ENCODE data around the gene SLC1A2.

The SLC1A2 gene

DNA sequence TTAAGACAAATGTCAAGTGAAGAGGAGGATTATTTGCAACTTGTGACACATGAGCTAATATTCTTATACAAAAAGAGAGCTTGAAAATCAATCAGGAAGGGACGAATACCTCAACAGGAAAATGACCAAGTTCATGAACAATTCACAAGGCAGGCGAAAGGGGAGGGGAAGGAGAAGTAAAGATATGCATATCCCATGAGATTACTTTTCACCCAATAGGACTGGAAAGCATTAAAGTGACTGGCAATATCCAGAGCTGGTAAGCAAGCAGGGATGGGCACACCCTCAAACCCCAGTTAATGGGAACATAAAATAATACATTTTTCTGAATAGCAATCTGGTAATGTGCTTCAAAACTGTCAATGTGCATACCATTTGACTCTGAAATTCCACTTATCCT is 129.5 kb downstream of the SLC1A2 start (continued):
- TF ChIP-seq, protein P1, sequence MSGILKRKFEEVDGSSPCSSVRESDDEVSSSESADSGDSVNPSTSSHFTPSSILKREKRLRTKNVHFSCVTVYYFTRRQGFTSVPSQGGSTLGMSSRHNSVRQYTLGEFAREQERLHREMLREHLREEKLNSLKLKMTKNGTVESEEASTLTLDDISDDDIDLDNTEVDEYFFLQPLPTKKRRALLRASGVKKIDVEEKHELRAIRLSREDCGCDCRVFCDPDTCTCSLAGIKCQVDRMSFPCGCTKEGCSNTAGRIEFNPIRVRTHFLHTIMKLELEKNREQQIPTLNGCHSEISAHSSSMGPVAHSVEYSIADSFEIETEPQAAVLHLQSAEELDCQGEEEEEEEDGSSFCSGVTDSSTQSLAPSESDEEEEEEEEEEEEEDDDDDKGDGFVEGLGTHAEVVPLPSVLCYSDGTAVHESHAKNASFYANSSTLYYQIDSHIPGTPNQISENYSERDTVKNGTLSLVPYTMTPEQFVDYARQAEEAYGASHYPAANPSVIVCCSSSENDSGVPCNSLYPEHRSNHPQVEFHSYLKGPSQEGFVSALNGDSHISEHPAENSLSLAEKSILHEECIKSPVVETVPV (CRISPR knock-in tag; IDR thresholded peaks at IDR 0.05), result no peak
- no peak for TF ChIP-seq OSR1 (CRISPR knock-in tag; IDR thresholded peaks at IDR 0.05)

DNA sequence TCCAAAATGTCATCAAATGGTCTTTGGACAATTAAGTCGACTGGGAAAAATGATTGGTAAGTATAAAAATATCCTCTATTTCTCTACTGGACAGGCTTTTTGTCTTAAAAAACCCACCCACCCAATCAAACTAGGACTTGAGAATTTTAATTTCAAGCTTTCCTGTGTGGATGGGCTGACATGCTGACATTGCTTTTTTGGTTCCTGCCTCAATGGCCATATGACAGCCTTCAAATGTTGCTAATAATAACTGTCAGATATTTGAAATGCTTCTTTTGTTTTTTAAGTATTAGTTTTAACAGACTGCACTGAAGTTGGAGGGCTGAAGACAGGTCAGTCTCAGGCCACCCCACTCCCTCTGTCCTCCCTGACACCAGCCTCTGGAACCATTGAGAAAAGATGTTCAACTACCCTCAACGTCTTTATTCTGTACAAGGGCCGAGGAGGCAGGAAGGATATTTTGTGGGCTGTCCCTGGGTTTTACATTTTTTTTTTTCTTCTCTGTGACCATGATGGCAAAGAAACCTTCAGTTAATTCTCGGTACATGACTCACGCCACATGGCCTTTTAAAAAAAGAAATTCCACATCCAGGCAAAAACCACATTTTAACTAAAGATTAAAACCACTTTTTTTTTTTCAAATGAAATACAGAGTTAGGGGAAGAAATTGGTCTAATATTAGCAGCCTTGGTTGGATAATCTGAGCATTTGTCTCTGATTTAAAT is 130.4 kb downstream of the SLC1A2 start:
- TF ChIP-seq BACH2 (CRISPR knock-in tag; IDR thresholded peaks at IDR 0.05; ENCODE audit: borderline replicate concordance) (no peak), ZFP30 (CRISPR knock-in tag; IDR thresholded peaks at IDR 0.05) (no peak), ZC3H10 (CRISPR knock-in tag; IDR thresholded peaks at IDR 0.05) (no peak)
- TF ChIP-seq, protein P2, sequence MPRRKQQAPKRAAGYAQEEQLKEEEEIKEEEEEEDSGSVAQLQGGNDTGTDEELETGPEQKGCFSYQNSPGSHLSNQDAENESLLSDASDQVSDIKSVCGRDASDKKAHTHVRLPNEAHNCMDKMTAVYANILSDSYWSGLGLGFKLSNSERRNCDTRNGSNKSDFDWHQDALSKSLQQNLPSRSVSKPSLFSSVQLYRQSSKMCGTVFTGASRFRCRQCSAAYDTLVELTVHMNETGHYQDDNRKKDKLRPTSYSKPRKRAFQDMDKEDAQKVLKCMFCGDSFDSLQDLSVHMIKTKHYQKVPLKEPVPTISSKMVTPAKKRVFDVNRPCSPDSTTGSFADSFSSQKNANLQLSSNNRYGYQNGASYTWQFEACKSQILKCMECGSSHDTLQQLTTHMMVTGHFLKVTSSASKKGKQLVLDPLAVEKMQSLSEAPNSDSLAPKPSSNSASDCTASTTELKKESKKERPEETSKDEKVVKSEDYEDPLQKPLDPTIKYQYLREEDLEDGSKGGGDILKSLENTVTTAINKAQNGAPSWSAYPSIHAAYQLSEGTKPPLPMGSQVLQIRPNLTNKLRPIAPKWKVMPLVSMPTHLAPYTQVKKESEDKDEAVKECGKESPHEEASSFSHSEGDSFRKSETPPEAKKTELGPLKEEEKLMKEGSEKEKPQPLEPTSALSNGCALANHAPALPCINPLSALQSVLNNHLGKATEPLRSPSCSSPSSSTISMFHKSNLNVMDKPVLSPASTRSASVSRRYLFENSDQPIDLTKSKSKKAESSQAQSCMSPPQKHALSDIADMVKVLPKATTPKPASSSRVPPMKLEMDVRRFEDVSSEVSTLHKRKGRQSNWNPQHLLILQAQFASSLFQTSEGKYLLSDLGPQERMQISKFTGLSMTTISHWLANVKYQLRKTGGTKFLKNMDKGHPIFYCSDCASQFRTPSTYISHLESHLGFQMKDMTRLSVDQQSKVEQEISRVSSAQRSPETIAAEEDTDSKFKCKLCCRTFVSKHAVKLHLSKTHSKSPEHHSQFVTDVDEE (CRISPR knock-in tag; IDR thresholded peaks at IDR 0.05), result no peak

DNA sequence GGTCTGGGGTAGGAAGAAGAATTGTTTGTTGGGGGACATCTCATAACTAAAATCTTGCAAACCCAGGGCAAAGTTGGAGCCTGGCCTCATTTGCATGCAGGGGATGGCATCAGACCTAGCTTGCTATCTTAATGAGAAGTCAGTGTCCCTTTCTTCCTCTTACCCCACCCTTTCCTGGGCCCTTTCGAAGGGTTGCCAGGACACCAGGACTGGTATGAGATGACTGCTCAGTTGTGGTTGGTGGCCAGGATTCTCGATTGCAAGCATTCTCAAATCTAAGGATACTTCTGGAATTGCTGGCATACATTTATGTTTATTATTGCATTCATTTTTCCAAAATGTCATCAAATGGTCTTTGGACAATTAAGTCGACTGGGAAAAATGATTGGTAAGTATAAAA is 131.0 kb downstream of the SLC1A2 start:
- no peak for TF ChIP-seq PPARA (CRISPR knock-in tag; IDR thresholded peaks at IDR 0.05; ENCODE audit: borderline replicate concordance)
- no peak for TF ChIP-seq GLIS3 (CRISPR knock-in tag; IDR thresholded peaks at IDR 0.05)
- no peak for TF ChIP-seq ZNF8 (CRISPR knock-in tag; IDR thresholded peaks at IDR 0.05)
- no peak for TF ChIP-seq OSR1 (CRISPR knock-in tag; IDR thresholded peaks at IDR 0.05)
- no peak for TF ChIP-seq ZNF565 (CRISPR knock-in tag; conservative IDR thresholded peaks at IDR 0.05; ENCODE audit: low read depth)
- no peak for TF ChIP-seq RARB (CRISPR knock-in tag; IDR thresholded peaks at IDR 0.05)
- TF ChIP-seq SNAI2 (CRISPR knock-in tag; IDR thresholded peaks at IDR 0.05), result no peak
- TF ChIP-seq TOX (CRISPR knock-in tag; IDR thresholded peaks at IDR 0.05; ENCODE audit: borderline replicate concordance), result no peak
- ATAC-seq, result no peak

More for the DNA sequence above, 130.4 kb downstream of the SLC1A2 start:
- ATAC-seq, result peak; percentile 88

DNA sequence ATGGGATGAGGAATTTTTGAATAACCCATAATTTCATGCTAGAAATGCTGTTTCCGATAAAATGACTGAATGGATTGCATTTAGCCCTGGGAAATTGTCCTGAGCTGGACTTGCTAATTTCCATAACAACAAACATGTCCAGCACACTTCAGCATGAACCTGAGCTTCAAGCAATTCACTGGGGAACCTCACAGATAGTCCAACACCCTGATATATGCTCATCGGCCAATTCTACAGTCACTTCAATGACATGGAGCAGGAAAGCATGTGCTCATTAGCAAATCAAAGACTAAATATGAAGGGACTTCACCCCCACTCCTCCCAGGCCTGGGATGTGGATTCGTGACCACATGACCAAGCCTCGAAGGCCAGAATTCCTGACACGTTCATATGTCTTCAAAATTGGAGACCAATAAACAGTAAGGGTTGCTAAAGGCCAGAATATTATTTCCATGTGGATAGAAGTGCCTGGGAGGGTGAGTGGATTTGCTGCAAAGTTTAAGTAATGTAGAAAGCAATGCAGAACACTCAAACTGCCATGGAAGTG is 131.9 kb downstream of the SLC1A2 start:
- TF ChIP-seq ZNF8 (CRISPR knock-in tag; IDR thresholded peaks at IDR 0.05) (no peak), SNAI2 (CRISPR knock-in tag; IDR thresholded peaks at IDR 0.05) (no peak), CSDC2 (CRISPR knock-in tag; IDR thresholded peaks at IDR 0.05) (no peak), TCF4 (CRISPR knock-in tag; IDR thresholded peaks at IDR 0.05; ENCODE audit: borderline replicate concordance) (no peak), OSR1 (CRISPR knock-in tag; IDR thresholded peaks at IDR 0.05) (no peak), ZNF565 (CRISPR knock-in tag; conservative IDR thresholded peaks at IDR 0.05; ENCODE audit: low read depth) (no peak), ISL1 (CRISPR knock-in tag; IDR thresholded peaks at IDR 0.05) (no peak), TOX (CRISPR knock-in tag; IDR thresholded peaks at IDR 0.05; ENCODE audit: borderline replicate concordance) (no peak), ZC3H10 (CRISPR knock-in tag; IDR thresholded peaks at IDR 0.05) (no peak), ZNF70 (CRISPR knock-in tag; IDR thresholded peaks at IDR 0.05) (no peak), RARB (CRISPR knock-in tag; IDR thresholded peaks at IDR 0.05) (no peak), ZFP30 (CRISPR knock-in tag; IDR thresholded peaks at IDR 0.05) (no peak), PPARA (CRISPR knock-in tag; IDR thresholded peaks at IDR 0.05; ENCODE audit: borderline replicate concordance) (no peak), GLIS3 (CRISPR knock-in tag; IDR thresholded peaks at IDR 0.05) (no peak)
- TF ChIP-seq, protein P3, sequence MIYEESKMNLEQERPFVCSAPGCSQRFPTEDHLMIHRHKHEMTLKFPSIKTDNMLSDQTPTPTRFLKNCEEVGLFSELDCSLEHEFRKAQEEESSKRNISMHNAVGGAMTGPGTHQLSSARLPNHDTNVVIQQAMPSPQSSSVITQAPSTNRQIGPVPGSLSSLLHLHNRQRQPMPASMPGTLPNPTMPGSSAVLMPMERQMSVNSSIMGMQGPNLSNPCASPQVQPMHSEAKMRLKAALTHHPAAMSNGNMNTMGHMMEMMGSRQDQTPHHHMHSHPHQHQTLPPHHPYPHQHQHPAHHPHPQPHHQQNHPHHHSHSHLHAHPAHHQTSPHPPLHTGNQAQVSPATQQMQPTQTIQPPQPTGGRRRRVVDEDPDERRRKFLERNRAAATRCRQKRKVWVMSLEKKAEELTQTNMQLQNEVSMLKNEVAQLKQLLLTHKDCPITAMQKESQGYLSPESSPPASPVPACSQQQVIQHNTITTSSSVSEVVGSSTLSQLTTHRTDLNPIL (CRISPR knock-in tag; IDR thresholded peaks at IDR 0.05; ENCODE audit: low read depth), result no peak
- TF ChIP-seq, protein P4, sequence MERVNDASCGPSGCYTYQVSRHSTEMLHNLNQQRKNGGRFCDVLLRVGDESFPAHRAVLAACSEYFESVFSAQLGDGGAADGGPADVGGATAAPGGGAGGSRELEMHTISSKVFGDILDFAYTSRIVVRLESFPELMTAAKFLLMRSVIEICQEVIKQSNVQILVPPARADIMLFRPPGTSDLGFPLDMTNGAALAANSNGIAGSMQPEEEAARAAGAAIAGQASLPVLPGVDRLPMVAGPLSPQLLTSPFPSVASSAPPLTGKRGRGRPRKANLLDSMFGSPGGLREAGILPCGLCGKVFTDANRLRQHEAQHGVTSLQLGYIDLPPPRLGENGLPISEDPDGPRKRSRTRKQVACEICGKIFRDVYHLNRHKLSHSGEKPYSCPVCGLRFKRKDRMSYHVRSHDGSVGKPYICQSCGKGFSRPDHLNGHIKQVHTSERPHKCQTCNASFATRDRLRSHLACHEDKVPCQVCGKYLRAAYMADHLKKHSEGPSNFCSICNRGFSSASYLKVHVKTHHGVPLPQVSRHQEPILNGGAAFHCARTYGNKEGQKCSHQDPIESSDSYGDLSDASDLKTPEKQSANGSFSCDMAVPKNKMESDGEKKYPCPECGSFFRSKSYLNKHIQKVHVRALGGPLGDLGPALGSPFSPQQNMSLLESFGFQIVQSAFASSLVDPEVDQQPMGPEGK (CRISPR knock-in tag; IDR thresholded peaks at IDR 0.05; ENCODE audit: borderline replicate concordance), result no peak
- TF ChIP-seq, protein P1 (CRISPR knock-in tag; IDR thresholded peaks at IDR 0.05), result no peak

More for the DNA sequence above, 131.9 kb downstream of the SLC1A2 start:
- ATAC-seq, result no peak

Measured in SK-N-SH treated with all-trans-retinoic acid at 6 μM for 48 hours (cell line).